ENCODE results near the gene DUS1L. TPM values are rescaled to one million over a fixed set of nuclear protein-coding genes. Genes with fewer than 3 reads are reported as not detected.

DUS1L gene
- total and polyA plus RNA-seq, 2 donors (not counting 1 experiment from before 2014, with no cell fraction given), result 109 to 241 TPM

- peaks cover 0 to 1% of the 10 kb centered on the region in 2 experiments for H3K36me3 ChIP-seq (replicated peaks in 1 of 2; ENCODE audit: control extremely low read depth in 1 of 2, control insufficient read depth in 1 of 2, extremely low read depth in 1 of 2, insufficient read depth in 2 of 2, low read length in 1 of 2)
- ChIA-PET POLR2A (no interaction called here), CTCF (interaction anchor here (1.0 kb wide), 1 partner anchor 111 kb away, joined by 3 read pairs; no protein-coding TSS in a partner anchor)
- H3K9ac ChIP-seq (ENCODE audit: low read length), result no peak overlapping the region
- no peaks in the 10 kb centered on the region for H4K20me1 ChIP-seq (ENCODE audit: control insufficient read depth, insufficient read depth, low read length, poor library complexity, severe bottlenecking)
- H3K27ac ChIP-seq (ENCODE audit: low read length in 2 of 2), result no peak overlapping the region
- Mint-ChIP-seq H3K27me3 (no peaks in the 10 kb centered on the region), H3K9me3 (ENCODE audit: insufficient read depth) (no peaks in the 10 kb centered on the region), H3K27ac (no peak overlapping the region), H3K4me3 (no peak overlapping the region), H3K4me1 (peaks cover 7% of the 10 kb centered on the region)
- no peaks in the 10 kb centered on the region for H3K9me3 ChIP-seq (ENCODE audit: control extremely low read depth in 1 of 3, control insufficient read depth in 2 of 3, insufficient read depth in 1 of 3, low read length in 2 of 3)
- 91% methylated on average over 13 of the region's 16 CpGs for WGBS (ENCODE audit: insufficient coverage)
- no peaks in the 10 kb centered on the region for H3K27me3 ChIP-seq (replicated peaks in 1 of 4; ENCODE audit: control extremely low read depth in 1 of 4, control insufficient read depth in 3 of 4, insufficient read depth in 4 of 4, low read length in 3 of 4)
- H2AFZ ChIP-seq (ENCODE audit: insufficient read depth, low read depth, low read length, poor library complexity, severe bottlenecking), result no peak overlapping the region
- H3K79me2 ChIP-seq (ENCODE audit: control insufficient read depth, insufficient read depth, low read length), result no peaks in the 10 kb centered on the region
- TF ChIP-seq EZH2 (IDR thresholded peaks at IDR 0.05; ENCODE audit: borderline replicate concordance, insufficient read depth, low read depth, low read length, poor library complexity, severe bottlenecking), result no peak
- TF ChIP-seq CTCF (IDR thresholded peaks at IDR 0.05), result no peak
- ATAC-seq (ENCODE audit: low read depth) (no peak), DNase-seq (no peak)
- H3K4me1 ChIP-seq (ENCODE audit: control insufficient read depth in 2 of 2, insufficient read depth in 2 of 2, low read length in 2 of 2), result no peaks in the 10 kb centered on the region
- H3K4me2 ChIP-seq (replicated peaks; ENCODE audit: low read depth, low read length, poor library complexity, severe bottlenecking), result no peak overlapping the region
- intact Hi-C loops (cut with micrococcal nuclease), result no loop called here
- H3K4me3 ChIP-seq (ENCODE audit: control extremely low read depth in 1 of 5, extremely low read depth in 1 of 5, insufficient read depth in 1 of 5, low read depth in 2 of 5, low read length in 4 of 5), result no peak overlapping the region
Measured at GRCh38 chr17:82043507-82043906, 22.1 kb downstream of the DUS1L start.

GRCh38 chr17:82042649-82043048 lies 23.0 kb downstream of the DUS1L start:
- Mint-ChIP-seq H3K27me3 (no peaks in the 10 kb centered on the region), H3K27ac (no peak overlapping the region), H3K4me1 (peaks cover 11% of the 10 kb centered on the region), H3K4me3 (no peak overlapping the region), H3K9me3 (ENCODE audit: insufficient read depth) (no peaks in the 10 kb centered on the region)
- no peak overlapping the region for H3K9ac ChIP-seq (ENCODE audit: low read length)
- H3K9me3 ChIP-seq (ENCODE audit: control extremely low read depth in 1 of 3, control insufficient read depth in 2 of 3, insufficient read depth in 1 of 3, low read length in 2 of 3), result peaks cover 0 to 2% (median 0%) of the 10 kb centered on the region in 3 donors
- TF ChIP-seq CTCF (IDR thresholded peaks at IDR 0.05), result no peak
- no peak for TF ChIP-seq EZH2 (IDR thresholded peaks at IDR 0.05; ENCODE audit: borderline replicate concordance, insufficient read depth, low read depth, low read length, poor library complexity, severe bottlenecking)
- WGBS (ENCODE audit: insufficient coverage), result 96% methylated on average over 9 of the region's 9 CpGs
- no peak overlapping the region for H2AFZ ChIP-seq (ENCODE audit: insufficient read depth, low read depth, low read length, poor library complexity, severe bottlenecking)
- intact Hi-C loops (cut with micrococcal nuclease), result no loop called here
- no peaks in the 10 kb centered on the region for H3K79me2 ChIP-seq (ENCODE audit: control insufficient read depth, insufficient read depth, low read length)
- no peaks in the 10 kb centered on the region for H3K27me3 ChIP-seq (replicated peaks in 1 of 4; ENCODE audit: control extremely low read depth in 1 of 4, control insufficient read depth in 3 of 4, insufficient read depth in 4 of 4, low read length in 3 of 4)
- no peak for ATAC-seq (ENCODE audit: low read depth)
- H3K4me3 ChIP-seq (ENCODE audit: control extremely low read depth in 1 of 5, extremely low read depth in 1 of 5, insufficient read depth in 1 of 5, low read depth in 2 of 5, low read length in 4 of 5), result no peak overlapping the region
- ChIA-PET CTCF (no interaction called here), POLR2A (no interaction called here)
- no peak overlapping the region for H3K27ac ChIP-seq (ENCODE audit: low read length in 2 of 2)
- no peak for DNase-seq
- no peaks in the 10 kb centered on the region for H4K20me1 ChIP-seq (ENCODE audit: control insufficient read depth, insufficient read depth, low read length, poor library complexity, severe bottlenecking)
- H3K4me1 ChIP-seq (ENCODE audit: control insufficient read depth in 2 of 2, insufficient read depth in 2 of 2, low read length in 2 of 2), result peaks cover 5 to 6% of the 10 kb centered on the region in 2 donors
- no peaks in the 10 kb centered on the region for H3K36me3 ChIP-seq (replicated peaks in 1 of 2; ENCODE audit: control extremely low read depth in 1 of 2, control insufficient read depth in 1 of 2, extremely low read depth in 1 of 2, insufficient read depth in 2 of 2, low read length in 1 of 2)
- no peak overlapping the region for H3K4me2 ChIP-seq (replicated peaks; ENCODE audit: low read depth, low read length, poor library complexity, severe bottlenecking)
